ENCODE measurements around the gene SAMD4B. TPM values are rescaled to one million over a fixed set of nuclear protein-coding genes. Genes with fewer than 3 reads are reported as not detected.
A peak's percentile ranks its signal among the peaks of the same experiment; 100 is the strongest.

SAMD4B gene
- total and polyA plus RNA-seq, 12 donors: 35.5 to 92.8 (median 49.8) TPM

- ATAC-seq (no peak), DNase-seq (no peak)
- Histone ChIP-seq H3K9me3 (no peaks in the 10 kb centered on the region), H3K4me3 (peak overlapping the region in 2 of 10 donors; percentile 12 to 99), H3K4me1 (peaks cover 14 to 58% (median 38%) of the 10 kb centered on the region in 9 donors), H3K27me3 (peaks cover 0 to 6% (median 0%) of the 10 kb centered on the region in 7 donors), H3K36me3 (peaks cover 0 to 34% (median 26%) of the 10 kb centered on the region in 9 donors), H3K27ac (peak overlapping the region in 3 of 10 donors; percentile 26 to 96 (median 84))
- WGBS, 2 donors: 97% methylated on average over 8 of the region's 8 CpGs
- intact Hi-C loops (cut with DNase I): loop anchor here in 1 of 10 donors (2.0 kb wide), 1 partner anchor 19 kb away; no protein-coding TSS in a partner anchor
- TF ChIP-seq CTCF (IDR thresholded peaks at IDR 0.05): no peak
Observed at GRCh38 chr19:39433480-39434079, 91.4 kb downstream of the SAMD4B start.

GRCh38 chr19:39434123-39435076 is 92.2 kb downstream of the SAMD4B start:
- WGBS, 2 donors: 58 to 64% methylated on average over 10 of the region's 10 CpGs
- peak overlapping the region in 6 of 10 donors; percentile 84 to 96 (median 90) for H3K27ac ChIP-seq
- intact Hi-C loops (cut with DNase I): no loop called here
- peaks cover 10 to 49% (median 29%) of the 10 kb centered on the region in 9 donors for H3K4me1 ChIP-seq
- ATAC-seq (no peak), DNase-seq (no peak)
- H3K4me3 ChIP-seq: peak overlapping the region in 9 of 10 donors; percentile 78 to 99 (median 86)
- H3K27me3 ChIP-seq: peaks cover 0 to 6% (median 0%) of the 10 kb centered on the region in 7 donors
- TF ChIP-seq CTCF (IDR thresholded peaks at IDR 0.05): no peak
- H3K36me3 ChIP-seq: peaks cover 0 to 34% (median 26%) of the 10 kb centered on the region in 9 donors
- H3K9me3 ChIP-seq: no peaks in the 10 kb centered on the region

Small RNAs within 50 kb of the gene (microRNA-seq; reads per million reads assigned to microRNA genes)
- 0 reads per million in 2 donors for gene MIR4530

Other genes starting within 250 kb of the SAMD4B start
- 10 to 100 TPM; 11.7 to 22.4 (median 16.1) TPM for gene PAK4, start 216.6 kb upstream of the SAMD4B start, total RNA-seq
- gene PAK4, start 216.6 kb upstream of the SAMD4B start, polyA plus RNA-seq: 10 to 100 TPM in 1 of 2 donors, 1 to 10 TPM in 1; 8.6 to 19.2 TPM
- not detected for gene NCCRP1, start 145.5 kb upstream of the SAMD4B start, total RNA-seq
- under 1 TPM in 1 of 2 donors, not detected in 1; 0.03 TPM for gene NCCRP1, start 145.5 kb upstream of the SAMD4B start, polyA plus RNA-seq
- under 1 TPM in 1 of 10 donors, not detected in 9; 0.55 TPM for gene SYCN, start 138.2 kb upstream of the SAMD4B start, total RNA-seq
- gene SYCN, start 138.2 kb upstream of the SAMD4B start, polyA plus RNA-seq: not detected
- not detected for gene IFNL3, start 97.4 kb upstream of the SAMD4B start, total RNA-seq
- gene IFNL3, start 97.4 kb upstream of the SAMD4B start, polyA plus RNA-seq: not detected
- gene IFNL4, start 93.6 kb upstream of the SAMD4B start, total RNA-seq: not detected
- not detected for gene IFNL4, start 93.6 kb upstream of the SAMD4B start, polyA plus RNA-seq
- not detected for gene IFNL2, start 74.0 kb upstream of the SAMD4B start, total RNA-seq
- gene IFNL2, start 74.0 kb upstream of the SAMD4B start, polyA plus RNA-seq: not detected
- gene IFNL1, start 46.0 kb upstream of the SAMD4B start, total RNA-seq: not detected
- not detected for gene IFNL1, start 46.0 kb upstream of the SAMD4B start, polyA plus RNA-seq
- under 1 TPM in 9 of 10 donors, not detected in 1; 0.07 to 0.42 (median 0.32) TPM for gene LRFN1, start 21.6 kb upstream of the SAMD4B start, total RNA-seq
- under 1 TPM; 0.14 to 0.29 TPM for gene LRFN1, start 21.6 kb upstream of the SAMD4B start, polyA plus RNA-seq
- gene GMFG, start 6.4 kb upstream of the SAMD4B start, total RNA-seq: 10 to 100 TPM in 5 of 10 donors, 1 to 10 TPM in 5; 6.9 to 64.2 (median 11.1) TPM
- 10 to 100 TPM; 26.9 to 39.6 TPM for gene GMFG, start 6.4 kb upstream of the SAMD4B start, polyA plus RNA-seq
- gene PAF1, start 48.7 kb downstream of the SAMD4B start, total RNA-seq: 10 to 100 TPM; 34.3 to 46.4 (median 38.8) TPM
- 10 to 100 TPM; 24.1 to 48.2 TPM for gene PAF1, start 48.7 kb downstream of the SAMD4B start, polyA plus RNA-seq
- gene MED29, start 49.0 kb downstream of the SAMD4B start, total RNA-seq: 10 to 100 TPM; 22.9 to 32.3 (median 27.1) TPM
- 10 to 100 TPM; 16.2 to 30.8 TPM for gene MED29, start 49.0 kb downstream of the SAMD4B start, polyA plus RNA-seq
- gene ZFP36, start 64.4 kb downstream of the SAMD4B start, total RNA-seq: 100 to 1,000 TPM in 2 of 10 donors, 10 to 100 TPM in 8; 22.8 to 194 (median 48.1) TPM
- gene ZFP36, start 64.4 kb downstream of the SAMD4B start, polyA plus RNA-seq: 10 to 100 TPM; 60.2 to 63.2 TPM
- 10 to 100 TPM in 9 of 10 donors, 1 to 10 TPM in 1; 8.3 to 23.1 (median 15.1) TPM for gene PLEKHG2, start 70.2 kb downstream of the SAMD4B start, total RNA-seq
- gene PLEKHG2, start 70.2 kb downstream of the SAMD4B start, polyA plus RNA-seq: 10 to 100 TPM in 1 of 2 donors, 1 to 10 TPM in 1; 6.9 to 22.7 TPM
- 1,000 to 10,000 TPM in 7 of 10 donors, 100 to 1,000 TPM in 3; 936 to 1,726 (median 1,424) TPM for gene RPS16, start 93.5 kb downstream of the SAMD4B start, total RNA-seq
- 1,000 to 10,000 TPM in 1 of 2 donors, 100 to 1,000 TPM in 1; 974 to 3,280 TPM for gene RPS16, start 93.5 kb downstream of the SAMD4B start, polyA plus RNA-seq
- 10 to 100 TPM; 65.0 to 96.6 (median 84.3) TPM for gene SUPT5H, start 103.2 kb downstream of the SAMD4B start, total RNA-seq
- gene SUPT5H, start 103.2 kb downstream of the SAMD4B start, polyA plus RNA-seq: 100 to 1,000 TPM in 1 of 2 donors, 10 to 100 TPM in 1; 56.2 to 149 TPM
- 100 to 1,000 TPM in 1 of 10 donors, 10 to 100 TPM in 9; 67.3 to 111 (median 78.9) TPM for gene TIMM50, start 138.4 kb downstream of the SAMD4B start, total RNA-seq
- 100 to 1,000 TPM; 104 to 160 TPM for gene TIMM50, start 138.4 kb downstream of the SAMD4B start, polyA plus RNA-seq
- gene DLL3, start 156.5 kb downstream of the SAMD4B start, total RNA-seq: not detected
- gene DLL3, start 156.5 kb downstream of the SAMD4B start, polyA plus RNA-seq: not detected
- gene SELENOV, start 172.7 kb downstream of the SAMD4B start, total RNA-seq: not detected
- not detected for gene SELENOV, start 172.7 kb downstream of the SAMD4B start, polyA plus RNA-seq
- gene EID2B, start 190.4 kb downstream of the SAMD4B start, total RNA-seq: 1 to 10 TPM; 2.2 to 4.7 (median 3.5) TPM
- gene EID2B, start 190.4 kb downstream of the SAMD4B start, polyA plus RNA-seq: 1 to 10 TPM; 1.8 to 2.8 TPM
- 10 to 100 TPM in 7 of 10 donors, 1 to 10 TPM in 3; 9.0 to 15.5 (median 11.4) TPM for gene EID2, start 197.7 kb downstream of the SAMD4B start, total RNA-seq
- 10 to 100 TPM; 14.7 to 15.9 TPM for gene EID2, start 197.7 kb downstream of the SAMD4B start, polyA plus RNA-seq

Measured in heart right ventricle (tissue), 16 donors.